Esophagus squamous epithelium (tissue), 5 donors: ENCODE results near the gene ADSS2. TPM values are rescaled to one million over a fixed set of nuclear protein-coding genes. Genes with fewer than 3 reads are reported as not detected.

ENCODE experiments used
- DNase-seq: peaks from one replicate; lab custom pipeline; 2025; lab: John Stamatoyannopoulos, UW
- H3K27ac ChIP-seq, 4 donors: fragments of 200-600 bp; sonication (generic); one replicate each; pipeline ENCODE4 v1.5.1; 2016 to 2019; ENCODE audit warnings: mild to moderate bottlenecking in 1 of 4
- H3K27me3 ChIP-seq, 4 donors: fragments of 200-600 bp; sonication (generic); 1 replicate in 3 of 4; 2 replicates in 1 of 4; pipeline versions ENCODE4 v1.5.1 to v1.6.0; 2017 to 2021; ENCODE audit warnings: antibody characterized with exemption in 1 of 4
- H3K36me3 ChIP-seq, 3 donors: fragments of 200-600 bp; sonication (generic); one replicate each; pipeline ENCODE4 v1.5.1; 2016 to 2019
- H3K4me1 ChIP-seq, 3 donors: fragments of 200-600 bp; sonication (generic); one replicate each; pipeline ENCODE4 v1.5.1; 2017 to 2019
- H3K4me3 ChIP-seq, 4 donors: fragments of 200-600 bp; sonication (generic); 1 replicate in 3 of 4; 2 replicates in 1 of 4; pipeline ENCODE4 v1.5.1; 2016 to 2019; ENCODE audit warnings: mild to moderate bottlenecking in 2 of 4, moderate library complexity in 1 of 4
- H3K9me3 ChIP-seq, 3 donors: fragments of 200-600 bp; sonication (generic); one replicate each; pipeline ENCODE4 v1.5.1; 2016 to 2019
- POLR2A ChIP-seq, 4 donors: fragments of 450-650 bp; IDR thresholded peaks; one replicate each; pipeline ENCODE4 v1.6.1; 2017; ENCODE audit warnings: antibody characterized with exemption in 4 of 4, mild to moderate bottlenecking in 4 of 4, moderate library complexity in 3 of 4
- WGBS, 2 donors: methylation state at CpG; one replicate each; pipeline ENCODE4 v1.1.5; 2018; 5-methylcytosine and 5-hydroxymethylcytosine counted together
- intact Hi-C: fragments of 100-400 bp; cut with DNase I; formaldehyde crosslinking; loops from one replicate; pipeline ENCODE4 v1.15.0; 2022
- total RNA-seq, 4 donors: library from RNA; depleted of rRNA; stranded (reverse); fragments of >200 nt; gene quantifications; one replicate each; pipeline ENCODE4 v1.1.0, GENCODE V29; 2016
- TF ChIP-seq, protein P1 (sequence below), 6 experiments: fragments of 450-650 bp in 4 of 6; fragments of 200-600 bp in 2 of 6; sonication (generic) in 2 of 6; IDR thresholded peaks; one replicate each; pipeline ENCODE4 v1.5.1; 2016 to 2019; ENCODE audit warnings: antibody characterized with exemption in 6 of 6, mild to moderate bottlenecking in 4 of 6, moderate library complexity in 4 of 6
- donor health status: DM: yes; HTN: yes; CAD: no.

ADSS2 gene
- total RNA-seq, 4 donors from 2014 or later: 22.1 to 59.5 (median 35.4) TPM

DNA sequence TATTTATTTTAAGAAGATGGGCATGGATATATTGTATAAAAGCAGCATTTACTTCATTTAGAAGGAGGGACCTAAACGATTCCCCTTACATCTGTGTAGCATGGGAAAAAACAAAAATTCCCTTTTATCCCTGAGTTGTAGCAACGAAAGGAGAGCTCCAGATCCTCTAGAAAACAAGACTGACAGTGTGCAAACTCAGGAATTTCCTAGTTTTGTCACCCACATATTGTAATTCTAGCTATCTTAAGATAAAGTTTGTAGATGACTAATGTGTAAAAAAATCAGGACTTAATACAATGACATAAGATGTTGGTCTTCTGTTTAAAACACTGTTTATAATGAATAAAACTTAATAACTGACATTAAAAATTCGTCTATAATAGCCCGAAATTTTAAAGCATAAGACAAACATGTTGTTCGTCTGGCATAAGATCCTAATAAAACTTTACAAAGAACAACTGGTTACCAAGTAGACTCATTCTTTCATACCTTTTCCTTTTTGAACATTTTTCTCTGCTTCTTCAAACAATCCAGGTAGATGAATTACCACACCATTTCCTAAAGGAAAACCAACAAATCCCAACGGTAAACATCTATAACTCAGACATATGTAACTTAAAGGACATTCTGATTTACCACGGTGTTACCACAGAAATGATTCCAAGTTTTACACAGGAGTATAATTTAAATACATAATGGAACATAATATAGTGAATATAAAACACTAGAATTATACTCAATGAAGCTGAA lies 15.2 kb downstream of the ADSS2 start:
- no peak for TF ChIP-seq POLR2A (IDR thresholded peaks at IDR 0.05)
- TF ChIP-seq, protein P1, sequence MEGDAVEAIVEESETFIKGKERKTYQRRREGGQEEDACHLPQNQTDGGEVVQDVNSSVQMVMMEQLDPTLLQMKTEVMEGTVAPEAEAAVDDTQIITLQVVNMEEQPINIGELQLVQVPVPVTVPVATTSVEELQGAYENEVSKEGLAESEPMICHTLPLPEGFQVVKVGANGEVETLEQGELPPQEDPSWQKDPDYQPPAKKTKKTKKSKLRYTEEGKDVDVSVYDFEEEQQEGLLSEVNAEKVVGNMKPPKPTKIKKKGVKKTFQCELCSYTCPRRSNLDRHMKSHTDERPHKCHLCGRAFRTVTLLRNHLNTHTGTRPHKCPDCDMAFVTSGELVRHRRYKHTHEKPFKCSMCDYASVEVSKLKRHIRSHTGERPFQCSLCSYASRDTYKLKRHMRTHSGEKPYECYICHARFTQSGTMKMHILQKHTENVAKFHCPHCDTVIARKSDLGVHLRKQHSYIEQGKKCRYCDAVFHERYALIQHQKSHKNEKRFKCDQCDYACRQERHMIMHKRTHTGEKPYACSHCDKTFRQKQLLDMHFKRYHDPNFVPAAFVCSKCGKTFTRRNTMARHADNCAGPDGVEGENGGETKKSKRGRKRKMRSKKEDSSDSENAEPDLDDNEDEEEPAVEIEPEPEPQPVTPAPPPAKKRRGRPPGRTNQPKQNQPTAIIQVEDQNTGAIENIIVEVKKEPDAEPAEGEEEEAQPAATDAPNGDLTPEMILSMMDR (IDR thresholded peaks at IDR 0.05): no peak
- WGBS, 2 donors: 62 to 71% methylated on average over 7 of the region's 7 CpGs
- DNase-seq: no peak
- no peak overlapping the region for H3K4me3 ChIP-seq
- peaks cover 0 to 30% (median 12%) of the 10 kb centered on the region in 3 donors for H3K4me1 ChIP-seq
- H3K27me3 ChIP-seq: no peaks in the 10 kb centered on the region
- peaks cover 0 to 55% (median 3%) of the 10 kb centered on the region in 3 donors for H3K36me3 ChIP-seq
- intact Hi-C loops: no loop called here
- no peak overlapping the region for H3K27ac ChIP-seq
- H3K9me3 ChIP-seq: no peaks in the 10 kb centered on the region

DNA sequence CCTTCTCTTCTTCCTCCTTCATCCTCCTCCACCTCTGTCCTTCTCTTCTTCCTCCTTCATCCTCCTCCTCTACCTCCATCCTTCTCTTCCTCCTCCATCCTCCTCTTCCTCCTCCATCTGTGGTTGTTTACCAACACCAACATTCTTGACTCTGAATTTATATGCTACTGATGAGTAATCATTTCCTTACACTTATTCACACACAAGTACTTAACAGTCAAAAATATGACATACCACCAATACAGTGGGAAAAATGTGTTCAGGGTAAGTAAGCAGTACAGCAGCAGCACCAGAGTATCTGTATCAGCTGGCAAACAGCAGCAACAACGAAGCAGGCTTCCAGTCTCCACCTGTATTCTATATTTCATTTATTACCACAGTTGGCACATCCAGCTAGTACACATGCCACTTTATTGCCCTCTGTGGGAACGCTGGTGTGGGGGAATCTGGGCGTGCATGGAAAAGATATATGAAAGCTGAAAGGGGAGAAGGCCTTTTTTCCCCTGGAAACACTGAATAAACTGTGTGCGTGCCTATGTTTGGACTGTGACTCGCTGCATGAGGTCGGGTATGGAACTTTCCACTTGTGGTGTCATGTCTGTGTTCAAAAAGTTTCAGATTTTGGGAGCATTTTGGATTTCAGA lies 16.0 kb downstream of the ADSS2 start:
- Histone ChIP-seq H3K27me3 (no peaks in the 10 kb centered on the region), H3K4me1 (peaks cover 0 to 30% (median 12%) of the 10 kb centered on the region in 3 donors), H3K4me3 (no peak overlapping the region), H3K9me3 (no peaks in the 10 kb centered on the region), H3K27ac (no peak overlapping the region), H3K36me3 (peaks cover 0 to 63% (median 3%) of the 10 kb centered on the region in 3 donors)
- TF ChIP-seq POLR2A (IDR thresholded peaks at IDR 0.05): no peak
- TF ChIP-seq, protein P1 (IDR thresholded peaks at IDR 0.05): no peak
- DNase-seq: no peak
- WGBS, 2 donors: 44 to 46% methylated on average over 6 of the region's 6 CpGs
- intact Hi-C loops: no loop called here

DNA sequence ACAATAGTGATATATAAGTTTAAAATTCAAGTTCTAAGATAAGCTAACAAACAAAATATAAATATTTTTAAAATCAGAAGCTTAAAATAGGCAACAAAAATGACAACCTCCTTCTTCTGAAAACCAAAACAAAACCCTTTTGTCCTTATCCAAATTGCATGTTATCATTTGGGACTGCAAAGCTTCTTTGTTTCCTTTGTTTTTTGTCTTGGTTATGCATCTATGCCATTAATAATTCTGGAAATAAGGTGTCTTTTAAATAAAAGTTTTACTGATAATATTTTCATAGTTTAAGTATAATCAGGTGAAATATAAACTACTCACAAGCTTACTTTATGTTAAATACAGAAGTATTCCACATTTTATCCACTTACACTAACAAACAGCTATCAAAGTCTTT lies 20.5 kb downstream of the ADSS2 start:
- no peak for TF ChIP-seq POLR2A (IDR thresholded peaks at IDR 0.05)
- TF ChIP-seq, protein P1 (IDR thresholded peaks at IDR 0.05): no peak
- peaks cover 0 to 72% (median 3%) of the 10 kb centered on the region in 3 donors for H3K36me3 ChIP-seq

DNA sequence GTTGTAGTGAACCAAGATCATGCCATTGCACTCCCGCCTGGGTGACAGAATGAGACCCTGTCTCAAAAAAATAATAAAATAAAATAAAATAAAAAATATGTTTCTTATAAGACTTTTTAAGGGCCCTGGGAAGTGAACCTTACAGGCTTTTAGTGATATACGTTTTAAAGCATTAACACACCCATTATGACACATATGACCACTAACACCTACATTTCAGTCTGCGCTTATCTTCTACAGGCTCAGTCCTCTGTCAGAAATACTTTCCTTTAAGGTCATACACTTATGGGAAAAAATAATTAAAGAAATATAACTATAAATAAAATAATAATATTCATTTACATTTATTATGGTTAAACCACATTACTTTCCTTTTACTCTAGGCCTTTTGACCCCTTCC lies 21.9 kb downstream of the ADSS2 start:
- Histone ChIP-seq H3K4me1 (peaks cover 0 to 2% (median 0%) of the 10 kb centered on the region in 3 donors), H3K9me3 (no peaks in the 10 kb centered on the region), H3K27ac (no peak overlapping the region), H3K27me3 (no peaks in the 10 kb centered on the region), H3K4me3 (no peak overlapping the region), H3K36me3 (peaks cover 0 to 70% (median 0%) of the 10 kb centered on the region in 3 donors)
- no peak for DNase-seq
- TF ChIP-seq, protein P1 (IDR thresholded peaks at IDR 0.05): no peak
- no peak for TF ChIP-seq POLR2A (IDR thresholded peaks at IDR 0.05)
- WGBS, 2 donors: 78 to 79% methylated on average over 3 of the region's 3 CpGs
- intact Hi-C loops: no loop called here

More for the DNA sequence above, 20.5 kb downstream of the ADSS2 start:
- intact Hi-C loops: no loop called here
- Histone ChIP-seq H3K9me3 (no peaks in the 10 kb centered on the region), H3K27me3 (no peaks in the 10 kb centered on the region), H3K27ac (no peak overlapping the region), H3K4me3 (no peak overlapping the region), H3K4me1 (peaks cover 0 to 6% (median 0%) of the 10 kb centered on the region in 3 donors)
- no peak for DNase-seq

DNA sequence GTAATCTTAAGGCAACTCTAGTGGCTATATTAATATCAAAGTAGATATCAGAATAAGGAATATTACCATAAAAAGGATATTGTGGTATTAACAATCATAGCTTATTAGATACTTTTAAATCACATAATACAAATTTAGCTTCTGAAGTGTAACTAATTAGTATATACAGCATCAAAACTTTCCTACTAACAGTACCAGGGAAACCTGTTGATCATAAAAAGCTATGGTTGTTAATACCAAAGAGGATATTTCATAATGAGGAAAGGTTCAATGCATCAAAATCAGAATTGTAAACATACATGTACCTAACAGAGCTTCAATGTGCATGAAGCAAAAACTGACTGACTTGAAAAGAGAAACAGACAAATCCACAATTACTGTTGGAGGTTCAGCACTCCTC lies 24.1 kb downstream of the ADSS2 start:
- Histone ChIP-seq H3K36me3 (peaks cover 0 to 69% (median 0%) of the 10 kb centered on the region in 3 donors), H3K27me3 (no peaks in the 10 kb centered on the region), H3K27ac (no peak overlapping the region), H3K4me1 (peaks cover 0 to 5% (median 0%) of the 10 kb centered on the region in 3 donors), H3K9me3 (no peaks in the 10 kb centered on the region), H3K4me3 (no peak overlapping the region)
- TF ChIP-seq, protein P1 (IDR thresholded peaks at IDR 0.05): no peak
- TF ChIP-seq POLR2A (IDR thresholded peaks at IDR 0.05): no peak
- intact Hi-C loops: no loop called here
- no peak for DNase-seq
